HL-60 (cell line): ENCODE measurements around the gene ARHGAP11B.
"Not testable (repeated sequence)": the region's sequence is repeated elsewhere in the genome, so short reads cannot be mapped to it uniquely, and the experiment has no call there.

Source experiments
- GABPA ChIP-seq: IDR thresholded peaks from 2 replicates; pipeline ENCODE4 v1.6.1; 2012; ENCODE audit warnings: low read depth
- POLR2AphosphoS5 ChIP-seq: IDR thresholded peaks from 2 replicates; pipeline ENCODE4 v1.6.1; 2012; ENCODE audit warnings: low read depth
- TF ChIP-seq, protein P1 (sequence below): IDR thresholded peaks from one replicate; pipeline ENCODE4 v1.5.1; 2011; ENCODE audit warnings: low read length, control low read depth, inconsistent platforms; ENCODE audit not compliant: insufficient read depth
- TF ChIP-seq, protein P2 (sequence below): IDR thresholded peaks from 2 replicates; pipeline ENCODE4 v1.6.1; 2012; ENCODE audit warnings: low read depth; ENCODE audit not compliant: insufficient replicate concordance

DNA sequence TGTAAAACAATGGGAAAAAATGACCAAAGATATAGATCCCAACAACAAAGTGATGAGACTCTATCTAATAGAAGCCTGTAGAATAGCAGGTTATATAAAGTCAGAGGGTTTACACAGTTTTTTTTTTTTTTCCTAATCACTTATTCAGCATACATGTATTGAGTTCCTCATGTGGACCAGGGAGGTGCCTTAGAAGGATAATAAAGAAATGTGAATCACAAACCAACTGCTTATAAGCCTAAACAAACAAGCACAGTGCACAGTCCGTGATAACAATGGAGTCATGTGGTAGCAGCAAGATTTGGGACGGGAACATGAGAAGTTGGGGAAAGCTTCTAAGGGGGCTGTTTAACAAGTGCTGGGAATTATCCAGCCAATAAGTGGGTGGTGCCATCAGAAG, 60.7 kb downstream of the ARHGAP11B start:
- TF ChIP-seq, protein P1, sequence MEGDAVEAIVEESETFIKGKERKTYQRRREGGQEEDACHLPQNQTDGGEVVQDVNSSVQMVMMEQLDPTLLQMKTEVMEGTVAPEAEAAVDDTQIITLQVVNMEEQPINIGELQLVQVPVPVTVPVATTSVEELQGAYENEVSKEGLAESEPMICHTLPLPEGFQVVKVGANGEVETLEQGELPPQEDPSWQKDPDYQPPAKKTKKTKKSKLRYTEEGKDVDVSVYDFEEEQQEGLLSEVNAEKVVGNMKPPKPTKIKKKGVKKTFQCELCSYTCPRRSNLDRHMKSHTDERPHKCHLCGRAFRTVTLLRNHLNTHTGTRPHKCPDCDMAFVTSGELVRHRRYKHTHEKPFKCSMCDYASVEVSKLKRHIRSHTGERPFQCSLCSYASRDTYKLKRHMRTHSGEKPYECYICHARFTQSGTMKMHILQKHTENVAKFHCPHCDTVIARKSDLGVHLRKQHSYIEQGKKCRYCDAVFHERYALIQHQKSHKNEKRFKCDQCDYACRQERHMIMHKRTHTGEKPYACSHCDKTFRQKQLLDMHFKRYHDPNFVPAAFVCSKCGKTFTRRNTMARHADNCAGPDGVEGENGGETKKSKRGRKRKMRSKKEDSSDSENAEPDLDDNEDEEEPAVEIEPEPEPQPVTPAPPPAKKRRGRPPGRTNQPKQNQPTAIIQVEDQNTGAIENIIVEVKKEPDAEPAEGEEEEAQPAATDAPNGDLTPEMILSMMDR: not testable (repeated sequence)
- TF ChIP-seq, protein P2, sequence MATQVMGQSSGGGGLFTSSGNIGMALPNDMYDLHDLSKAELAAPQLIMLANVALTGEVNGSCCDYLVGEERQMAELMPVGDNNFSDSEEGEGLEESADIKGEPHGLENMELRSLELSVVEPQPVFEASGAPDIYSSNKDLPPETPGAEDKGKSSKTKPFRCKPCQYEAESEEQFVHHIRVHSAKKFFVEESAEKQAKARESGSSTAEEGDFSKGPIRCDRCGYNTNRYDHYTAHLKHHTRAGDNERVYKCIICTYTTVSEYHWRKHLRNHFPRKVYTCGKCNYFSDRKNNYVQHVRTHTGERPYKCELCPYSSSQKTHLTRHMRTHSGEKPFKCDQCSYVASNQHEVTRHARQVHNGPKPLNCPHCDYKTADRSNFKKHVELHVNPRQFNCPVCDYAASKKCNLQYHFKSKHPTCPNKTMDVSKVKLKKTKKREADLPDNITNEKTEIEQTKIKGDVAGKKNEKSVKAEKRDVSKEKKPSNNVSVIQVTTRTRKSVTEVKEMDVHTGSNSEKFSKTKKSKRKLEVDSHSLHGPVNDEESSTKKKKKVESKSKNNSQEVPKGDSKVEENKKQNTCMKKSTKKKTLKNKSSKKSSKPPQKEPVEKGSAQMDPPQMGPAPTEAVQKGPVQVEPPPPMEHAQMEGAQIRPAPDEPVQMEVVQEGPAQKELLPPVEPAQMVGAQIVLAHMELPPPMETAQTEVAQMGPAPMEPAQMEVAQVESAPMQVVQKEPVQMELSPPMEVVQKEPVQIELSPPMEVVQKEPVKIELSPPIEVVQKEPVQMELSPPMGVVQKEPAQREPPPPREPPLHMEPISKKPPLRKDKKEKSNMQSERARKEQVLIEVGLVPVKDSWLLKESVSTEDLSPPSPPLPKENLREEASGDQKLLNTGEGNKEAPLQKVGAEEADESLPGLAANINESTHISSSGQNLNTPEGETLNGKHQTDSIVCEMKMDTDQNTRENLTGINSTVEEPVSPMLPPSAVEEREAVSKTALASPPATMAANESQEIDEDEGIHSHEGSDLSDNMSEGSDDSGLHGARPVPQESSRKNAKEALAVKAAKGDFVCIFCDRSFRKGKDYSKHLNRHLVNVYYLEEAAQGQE: not testable (repeated sequence)
- not testable (repeated sequence) for TF ChIP-seq POLR2AphosphoS5, GABPA
